ENCODE results near the gene HELQ.

DNA sequence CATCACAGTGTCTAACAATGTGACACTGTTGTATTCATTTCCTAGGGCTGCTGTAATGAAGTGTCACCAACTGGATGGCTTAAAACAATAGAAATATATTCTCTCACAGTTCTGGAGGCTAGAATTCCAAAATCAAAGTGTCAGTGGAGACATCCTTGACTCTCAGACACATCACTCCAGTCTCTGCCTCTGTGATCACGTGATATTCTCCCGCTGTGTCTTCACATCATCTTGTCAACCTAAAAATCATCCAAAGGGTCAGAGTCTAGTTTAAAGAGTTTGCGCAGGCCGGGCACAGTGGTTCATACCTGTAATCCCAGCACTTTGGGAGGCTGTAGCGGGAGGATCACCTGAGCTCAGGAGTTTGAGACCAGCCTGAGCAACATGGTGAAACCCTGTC is 84.4 kb downstream of the HELQ start:
- TF ChIP-seq POLR2A (IDR thresholded peaks at IDR 0.05) (no peak), POLR2AphosphoS5 (IDR thresholded peaks at IDR 0.05) (no peak), EP300 (IDR thresholded peaks at IDR 0.05; ENCODE audit: low read depth) (no peak)
- TF ChIP-seq, protein P1, sequence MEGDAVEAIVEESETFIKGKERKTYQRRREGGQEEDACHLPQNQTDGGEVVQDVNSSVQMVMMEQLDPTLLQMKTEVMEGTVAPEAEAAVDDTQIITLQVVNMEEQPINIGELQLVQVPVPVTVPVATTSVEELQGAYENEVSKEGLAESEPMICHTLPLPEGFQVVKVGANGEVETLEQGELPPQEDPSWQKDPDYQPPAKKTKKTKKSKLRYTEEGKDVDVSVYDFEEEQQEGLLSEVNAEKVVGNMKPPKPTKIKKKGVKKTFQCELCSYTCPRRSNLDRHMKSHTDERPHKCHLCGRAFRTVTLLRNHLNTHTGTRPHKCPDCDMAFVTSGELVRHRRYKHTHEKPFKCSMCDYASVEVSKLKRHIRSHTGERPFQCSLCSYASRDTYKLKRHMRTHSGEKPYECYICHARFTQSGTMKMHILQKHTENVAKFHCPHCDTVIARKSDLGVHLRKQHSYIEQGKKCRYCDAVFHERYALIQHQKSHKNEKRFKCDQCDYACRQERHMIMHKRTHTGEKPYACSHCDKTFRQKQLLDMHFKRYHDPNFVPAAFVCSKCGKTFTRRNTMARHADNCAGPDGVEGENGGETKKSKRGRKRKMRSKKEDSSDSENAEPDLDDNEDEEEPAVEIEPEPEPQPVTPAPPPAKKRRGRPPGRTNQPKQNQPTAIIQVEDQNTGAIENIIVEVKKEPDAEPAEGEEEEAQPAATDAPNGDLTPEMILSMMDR (IDR thresholded peaks at IDR 0.05), result no peak
